CD4-positive, alpha-beta T cell treated with Interleukin-2 at 100 ng/mL for 4 hours (primary cell): Measurements from ENCODE around the gene STXBP3.

Experiments
- DNase-seq: peaks from one replicate; pipeline ENCODE4 v3.0.0-alpha.2; 2020; ENCODE audit warnings: low spot score

STXBP3 gene

DNA sequence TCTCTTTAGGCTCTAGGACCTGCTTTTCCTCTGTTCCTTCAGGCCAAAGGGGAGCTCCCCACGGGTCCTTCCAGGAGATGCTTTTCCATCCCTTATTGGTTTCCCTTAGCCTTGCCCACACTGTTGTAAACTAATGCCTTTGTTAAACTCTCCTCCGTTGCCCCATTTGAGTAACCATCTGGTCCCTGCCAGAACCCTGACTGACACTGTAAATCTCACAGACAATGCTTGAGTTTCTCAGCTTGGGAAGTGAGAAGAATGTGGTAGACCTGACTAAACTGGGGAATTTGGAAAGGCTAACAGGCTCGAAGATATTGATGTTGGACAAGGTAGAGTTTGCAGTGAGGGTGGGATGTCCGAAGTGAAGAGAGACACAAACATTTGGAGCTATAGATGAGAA, 99.0 kb downstream of the STXBP3 start:
- DNase-seq, result no peak

GRCh38 chr1:108845991-108846390, 99.5 kb downstream of the STXBP3 start:
- DNase-seq, result no peak

DNA sequence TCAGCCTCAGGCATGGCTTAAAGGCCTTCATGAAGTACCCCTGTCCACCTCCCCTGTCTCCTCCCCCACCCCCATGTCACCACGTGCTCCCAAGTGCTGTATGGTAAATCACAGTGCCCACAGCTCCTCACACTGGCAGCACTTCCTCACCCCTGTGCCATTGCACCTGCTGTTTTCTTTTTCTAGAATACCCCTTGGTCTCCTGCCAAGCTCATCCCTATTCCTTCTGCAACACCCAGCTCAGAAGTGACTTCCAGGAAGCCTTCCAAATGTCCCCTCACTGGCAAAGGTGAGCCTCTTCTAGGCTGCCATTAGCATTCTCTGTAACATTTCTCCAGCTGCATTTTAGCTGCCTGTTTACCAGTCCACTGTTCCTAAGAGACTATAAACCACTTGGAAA, 101.0 kb downstream of the STXBP3 start:
- no peak for DNase-seq

DNA sequence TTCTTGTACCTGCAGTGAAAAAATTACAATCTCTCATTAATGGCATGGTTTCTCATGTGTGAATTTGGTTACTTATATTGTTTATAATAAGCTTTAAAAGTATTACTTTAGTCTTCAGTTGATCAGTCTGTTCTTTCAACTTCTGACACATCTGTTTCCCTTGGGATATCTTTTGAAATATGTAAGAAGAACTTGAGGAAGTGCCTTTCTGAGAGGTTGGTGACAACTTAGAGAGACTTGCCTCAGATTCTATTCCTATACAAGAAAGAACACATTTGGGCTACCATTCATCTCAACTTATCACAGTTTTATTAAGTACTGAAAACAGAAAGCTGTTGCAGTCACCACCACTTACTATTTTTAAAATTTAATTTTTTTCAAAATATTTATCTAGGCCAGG, 102.3 kb downstream of the STXBP3 start:
- DNase-seq, result no peak

- DNase-seq, result no peak
Measured at GRCh38 chr1:108850929-108851328, 104.5 kb downstream of the STXBP3 start.

- no peak for DNase-seq
Measured at GRCh38 chr1:108851567-108851966, 105.1 kb downstream of the STXBP3 start.

GRCh38 chr1:108852221-108852975, 105.9 kb downstream of the STXBP3 start:
- DNase-seq, result no peak

GRCh38 chr1:108854221-108855019, 107.9 kb downstream of the STXBP3 start:
- no peak for DNase-seq

GRCh38 chr1:108856994-108857393, 110.5 kb downstream of the STXBP3 start, which contains the start of gene AKNAD1:
Gene AKNAD1 (minus strand): TSS chr1:108857094. CDS start chr1:108852664, 4,430 bp downstream.
- no peak for DNase-seq

DNA sequence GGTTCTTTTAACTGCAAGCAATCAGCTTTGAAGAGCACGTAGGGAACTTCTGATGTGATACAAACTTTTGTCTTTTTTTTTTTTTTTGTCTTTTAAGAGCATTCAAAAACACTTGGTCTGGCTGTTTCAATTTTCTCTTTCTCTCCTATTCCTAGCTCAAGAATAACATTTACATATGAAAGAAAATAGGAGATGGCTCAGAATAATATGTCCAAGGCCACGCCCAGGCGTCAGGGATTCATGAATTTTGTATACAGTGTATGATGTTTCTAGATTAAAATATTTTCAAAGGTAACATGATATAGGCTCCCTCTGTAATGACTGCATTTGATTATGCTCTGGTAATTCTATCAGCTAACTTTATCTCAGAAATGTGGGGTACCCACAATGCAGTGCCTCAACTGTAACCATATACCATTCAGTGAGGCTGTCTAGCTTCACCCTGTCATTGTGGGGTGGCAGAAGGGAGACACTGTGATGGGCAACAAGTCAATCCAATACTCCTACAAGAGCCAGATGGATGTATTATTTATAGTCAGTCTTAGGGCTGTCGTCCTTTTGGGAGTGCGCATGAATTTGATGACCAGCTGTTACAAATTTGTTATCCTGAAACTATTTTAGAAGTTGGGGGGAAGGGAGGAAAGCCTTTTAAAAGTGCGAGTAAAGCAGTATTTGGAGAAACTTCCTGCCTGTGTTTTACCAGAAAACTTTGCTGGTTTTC, 111.9 kb downstream of the STXBP3 start:
- no peak for DNase-seq
